Glutamatergic neuron (in vitro differentiated cells): ENCODE results near the gene BCAS4. TPM values are rescaled to one million over a fixed set of nuclear protein-coding genes. Genes with fewer than 3 reads are reported as not detected.

Experiments
- DNase-seq: peaks from one replicate; pipeline ENCODE4 v3.0.0; 2022
- H3K27ac Mint-ChIP-seq: one replicate; pipeline ENCODE4 v1.8.0; 2020; ENCODE audit warnings: mild to moderate bottlenecking, mixed read lengths, inconsistent platforms; ENCODE audit not compliant: unreplicated experiment
- H3K27me3 Mint-ChIP-seq: one replicate; pipeline ENCODE4 v1.8.0; 2020; ENCODE audit warnings: mild to moderate bottlenecking, moderate library complexity, mixed read lengths, inconsistent platforms; ENCODE audit not compliant: unreplicated experiment
- H3K36me3 Mint-ChIP-seq: one replicate; pipeline ENCODE4 v1.8.0; 2020; ENCODE audit warnings: mild to moderate bottlenecking, mixed read lengths, inconsistent platforms; ENCODE audit not compliant: unreplicated experiment
- H3K4me1 Mint-ChIP-seq: one replicate; pipeline ENCODE4 v1.8.0; 2020; ENCODE audit warnings: mild to moderate bottlenecking, low read depth, mixed read lengths, inconsistent platforms; ENCODE audit not compliant: unreplicated experiment
- H3K4me3 Mint-ChIP-seq: one replicate; pipeline ENCODE4 v1.8.0; 2020; ENCODE audit warnings: mild to moderate bottlenecking, mixed read lengths, inconsistent platforms; ENCODE audit not compliant: unreplicated experiment
- H3K9me3 Mint-ChIP-seq: one replicate; pipeline ENCODE4 v1.8.0; 2020; ENCODE audit warnings: mild to moderate bottlenecking, moderate library complexity, mixed read lengths, inconsistent platforms; ENCODE audit not compliant: unreplicated experiment
- total RNA-seq: library from RNA; stranded (reverse); fragmentation: NEBNext Ultra II Directional; extraction: Animal tissue kit (Norgen Biotek cat#: 25700); gene quantifications from one replicate; pipeline ENCODE4 v1.2.1, GENCODE V29; 2021; ENCODE audit not compliant: unreplicated experiment
- TF ChIP-seq, protein P1 (sequence below): fragments of 200-600 bp; sonication (generic); IDR thresholded peaks from one replicate; pipeline ENCODE4 v1.5.0; 2021; ENCODE audit not compliant: partially characterized antibody, unreplicated experiment

BCAS4 gene
- total RNA-seq, 1 donor from 2014 or later: 5.5 TPM

DNA sequence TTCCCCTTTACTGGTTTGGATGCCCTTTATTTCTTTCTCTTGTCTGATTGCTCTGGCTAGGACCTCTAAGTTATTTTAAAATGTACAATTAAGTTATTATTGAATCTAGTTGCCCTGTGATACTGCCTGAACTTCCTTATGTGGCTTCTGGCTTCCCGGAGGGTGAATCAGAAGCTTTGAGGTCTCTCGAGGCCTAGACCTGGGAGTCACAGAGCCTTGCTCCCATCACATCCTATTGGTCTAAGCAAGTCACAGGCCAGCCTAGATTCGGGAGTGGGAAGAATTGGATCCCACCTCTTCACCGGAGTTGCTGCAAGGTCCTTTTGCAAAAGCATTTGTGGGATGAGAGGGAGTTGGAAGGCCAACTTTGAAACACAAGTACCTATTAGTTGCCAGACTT is 15.2 kb downstream of the BCAS4 start:
- Mint-ChIP-seq H3K36me3 (peaks cover 4% of the 10 kb centered on the region), H3K27ac (no peak overlapping the region), H3K9me3 (peaks cover 3% of the 10 kb centered on the region), H3K4me1 (no peaks in the 10 kb centered on the region), H3K4me3 (no peak overlapping the region), H3K27me3 (no peaks in the 10 kb centered on the region)
- DNase-seq: no peak
- TF ChIP-seq, protein P1, sequence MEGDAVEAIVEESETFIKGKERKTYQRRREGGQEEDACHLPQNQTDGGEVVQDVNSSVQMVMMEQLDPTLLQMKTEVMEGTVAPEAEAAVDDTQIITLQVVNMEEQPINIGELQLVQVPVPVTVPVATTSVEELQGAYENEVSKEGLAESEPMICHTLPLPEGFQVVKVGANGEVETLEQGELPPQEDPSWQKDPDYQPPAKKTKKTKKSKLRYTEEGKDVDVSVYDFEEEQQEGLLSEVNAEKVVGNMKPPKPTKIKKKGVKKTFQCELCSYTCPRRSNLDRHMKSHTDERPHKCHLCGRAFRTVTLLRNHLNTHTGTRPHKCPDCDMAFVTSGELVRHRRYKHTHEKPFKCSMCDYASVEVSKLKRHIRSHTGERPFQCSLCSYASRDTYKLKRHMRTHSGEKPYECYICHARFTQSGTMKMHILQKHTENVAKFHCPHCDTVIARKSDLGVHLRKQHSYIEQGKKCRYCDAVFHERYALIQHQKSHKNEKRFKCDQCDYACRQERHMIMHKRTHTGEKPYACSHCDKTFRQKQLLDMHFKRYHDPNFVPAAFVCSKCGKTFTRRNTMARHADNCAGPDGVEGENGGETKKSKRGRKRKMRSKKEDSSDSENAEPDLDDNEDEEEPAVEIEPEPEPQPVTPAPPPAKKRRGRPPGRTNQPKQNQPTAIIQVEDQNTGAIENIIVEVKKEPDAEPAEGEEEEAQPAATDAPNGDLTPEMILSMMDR: no peak

DNA sequence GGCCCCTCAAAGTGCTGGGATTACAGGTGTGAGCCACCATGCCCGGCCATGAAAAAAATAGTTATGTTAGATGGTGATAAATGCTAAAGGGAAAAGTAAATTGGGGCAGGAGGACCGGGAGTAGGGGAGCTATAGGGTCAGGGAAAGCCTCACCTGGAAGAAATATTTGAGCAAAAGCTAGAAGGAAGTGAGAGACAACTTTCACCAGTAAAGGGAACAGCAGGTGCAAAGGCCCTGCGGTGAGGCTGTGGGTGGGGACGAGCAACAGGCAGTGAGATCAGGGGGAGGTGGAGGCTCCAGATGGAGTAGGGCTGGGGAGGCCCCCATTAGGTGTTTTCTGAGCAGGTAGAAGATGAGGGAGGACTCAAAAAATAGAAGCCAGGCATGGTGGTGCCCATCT is 16.0 kb downstream of the BCAS4 start:
- H3K4me3 Mint-ChIP-seq: no peak overlapping the region
- H3K9me3 Mint-ChIP-seq: peaks cover 7% of the 10 kb centered on the region
- DNase-seq: no peak
- H3K4me1 Mint-ChIP-seq: peaks cover 6% of the 10 kb centered on the region
- no peak overlapping the region for H3K27ac Mint-ChIP-seq
- TF ChIP-seq, protein P1: no peak
- no peaks in the 10 kb centered on the region for H3K27me3 Mint-ChIP-seq
- peaks cover 4% of the 10 kb centered on the region for H3K36me3 Mint-ChIP-seq

DNA sequence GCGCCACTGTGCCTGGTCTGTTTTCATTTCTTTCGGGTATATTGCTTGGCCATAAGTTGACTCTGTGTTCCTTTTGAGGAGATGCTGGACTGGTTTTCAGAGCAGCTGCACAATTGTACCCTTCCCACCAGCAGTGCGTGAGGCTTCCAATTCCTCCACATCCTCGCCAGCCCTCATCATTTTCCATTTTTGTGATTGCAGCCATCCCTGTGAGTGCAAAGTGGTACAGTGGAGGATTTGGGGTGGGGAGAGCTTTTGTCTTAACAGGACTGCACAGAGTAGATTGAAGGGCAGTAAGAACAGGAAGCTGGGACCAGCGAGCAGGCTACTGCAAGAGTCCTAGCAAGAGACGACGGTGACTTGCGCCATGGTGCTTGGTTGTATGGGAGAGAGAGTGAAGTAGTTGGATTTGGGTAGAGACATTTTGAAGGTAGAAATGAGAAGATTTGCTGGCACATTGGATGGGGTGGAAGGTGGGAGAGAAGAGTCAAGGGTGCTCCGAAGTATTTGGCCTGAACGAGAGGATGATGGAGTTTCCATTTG is 18.3 kb downstream of the BCAS4 start:
- Mint-ChIP-seq H3K4me1 (peaks cover 7% of the 10 kb centered on the region), H3K4me3 (no peak overlapping the region), H3K27ac (no peak overlapping the region), H3K9me3 (peaks cover 7% of the 10 kb centered on the region), H3K27me3 (no peaks in the 10 kb centered on the region), H3K36me3 (peaks cover 4% of the 10 kb centered on the region)
- DNase-seq: no peak
- TF ChIP-seq, protein P1: no peak

GRCh38 chr20:50813801-50814200 is 18.9 kb downstream of the BCAS4 start:
- H3K27me3 Mint-ChIP-seq: peaks cover 2% of the 10 kb centered on the region
- peaks cover 4% of the 10 kb centered on the region for H3K36me3 Mint-ChIP-seq
- peaks cover 13% of the 10 kb centered on the region for H3K4me1 Mint-ChIP-seq
- H3K27ac Mint-ChIP-seq: no peak overlapping the region
- H3K9me3 Mint-ChIP-seq: peaks cover 11% of the 10 kb centered on the region
- DNase-seq: no peak
- no peak overlapping the region for H3K4me3 Mint-ChIP-seq
- TF ChIP-seq, protein P1: no peak

DNA sequence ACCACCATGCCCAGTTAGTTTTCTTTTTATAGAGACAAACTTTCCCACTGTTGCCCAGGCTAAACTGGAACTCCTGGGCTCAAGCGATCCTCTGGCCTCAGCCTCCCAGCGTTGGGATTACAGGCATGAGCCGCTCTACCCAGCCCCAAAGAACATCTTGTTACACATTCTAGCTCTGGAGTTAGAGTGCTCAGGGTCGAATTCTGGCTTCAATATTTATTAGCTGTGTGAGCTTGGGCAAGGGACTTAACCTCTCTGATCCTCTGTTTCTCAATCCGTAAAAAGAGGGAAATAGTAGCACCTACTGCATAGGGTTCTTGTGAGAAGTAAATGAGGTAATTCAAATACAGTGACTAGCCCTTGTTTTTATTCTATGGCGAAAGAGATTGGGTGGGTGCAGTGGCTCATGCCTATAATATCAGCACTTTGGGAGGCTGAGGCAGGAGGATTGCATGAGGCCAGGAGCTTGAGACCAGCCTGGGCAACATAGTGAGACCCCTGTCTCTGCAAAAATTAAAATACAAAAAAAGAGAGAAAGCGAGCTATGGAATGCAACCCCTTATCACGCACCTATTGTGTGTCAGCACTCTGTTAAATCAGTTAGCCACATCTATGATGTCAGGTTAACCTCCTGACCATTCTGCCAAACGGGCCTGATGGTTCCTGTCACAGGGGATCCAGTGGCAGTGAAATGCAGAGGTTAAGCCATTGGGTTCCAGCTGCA is 19.7 kb downstream of the BCAS4 start:
- no peak overlapping the region for H3K27ac Mint-ChIP-seq
- peaks cover 11% of the 10 kb centered on the region for H3K9me3 Mint-ChIP-seq
- no peak overlapping the region for H3K4me3 Mint-ChIP-seq
- H3K36me3 Mint-ChIP-seq: peaks cover 4% of the 10 kb centered on the region
- H3K4me1 Mint-ChIP-seq: peaks cover 13% of the 10 kb centered on the region
- TF ChIP-seq, protein P1: no peak
- no peak for DNase-seq
- peaks cover 2% of the 10 kb centered on the region for H3K27me3 Mint-ChIP-seq
